Neuronal stem cell (in vitro differentiated cells): ENCODE results near the gene NHEJ1.

Source experiments
- DNase-seq: peaks from one replicate; pipeline ENCODE4 v3.0.0-alpha.2; 2013; ENCODE audit warnings: low spot score
- H2AFZ ChIP-seq: one replicate; pipeline ENCODE4 v1.6.1; 2013; ENCODE audit warnings: mild to moderate bottlenecking, low read length, inconsistent platforms
- H2AK5ac ChIP-seq: 2 replicates; pipeline ENCODE4 v1.6.1; 2013; ENCODE audit warnings: low read depth, mild to moderate bottlenecking, inconsistent platforms, low read length, moderate library complexity, mixed read lengths
- H2BK120ac ChIP-seq: 2 replicates; pipeline ENCODE4 v1.6.1; 2013; ENCODE audit warnings: low read depth, mild to moderate bottlenecking, inconsistent platforms, low read length, moderate library complexity, mixed read lengths
- H2BK12ac ChIP-seq: one replicate; pipeline ENCODE4 v1.6.1; 2013; ENCODE audit warnings: low read length, inconsistent platforms
- H2BK15ac ChIP-seq: 2 replicates; pipeline ENCODE4 v1.6.1; 2013; ENCODE audit warnings: mild to moderate bottlenecking, low read length, inconsistent platforms, mixed read lengths
- H2BK5ac ChIP-seq: one replicate; pipeline ENCODE4 v1.6.1; 2013; ENCODE audit warnings: inconsistent platforms, mild to moderate bottlenecking, low read length, moderate library complexity
- H3K14ac ChIP-seq: one replicate; pipeline ENCODE4 v1.6.1; 2013; ENCODE audit warnings: low read length, inconsistent platforms
- H3K18ac ChIP-seq: 2 replicates; pipeline ENCODE4 v1.6.1; 2013; ENCODE audit warnings: low read length, inconsistent platforms
- H3K23ac ChIP-seq: 2 replicates; pipeline ENCODE4 v1.6.1; 2013; ENCODE audit warnings: low read depth, mild to moderate bottlenecking, mixed read lengths, low read length, inconsistent platforms; ENCODE audit not compliant: poor library complexity
- H3K27ac ChIP-seq: replicated peaks from 3 replicates; pipeline ENCODE4 v1.5.1; 2013; ENCODE audit warnings: low read length, inconsistent platforms
- H3K27me3 ChIP-seq, 3 experiments: 2 replicates each; pipeline ENCODE4 v1.6.1; 2013; ENCODE audit warnings: low read length in 3 of 3, mild to moderate bottlenecking in 2 of 3, inconsistent platforms in 1 of 3, low read depth in 1 of 3, mixed read lengths in 1 of 3, moderate library complexity in 1 of 3; ENCODE audit not compliant: control insufficient read depth in 3 of 3, insufficient read depth in 3 of 3
- H3K36me3 ChIP-seq, 2 donors: replicated peaks in 1 of 2; 2 replicates each; pipeline ENCODE4 v1.6.1; 2013; ENCODE audit warnings: low read length in 2 of 2; ENCODE audit not compliant: control insufficient read depth in 2 of 2, insufficient read depth in 2 of 2
- H3K4ac ChIP-seq: 2 replicates; pipeline ENCODE4 v1.6.1; 2013; ENCODE audit warnings: inconsistent platforms, mild to moderate bottlenecking, low read length, moderate library complexity
- H3K4me1 ChIP-seq, 2 donors: 1 replicate in 1 of 2; 2 replicates in 1 of 2; pipeline ENCODE4 v1.6.1; 2013; ENCODE audit warnings: low read length in 2 of 2, low read depth in 1 of 2; ENCODE audit not compliant: control insufficient read depth in 2 of 2, insufficient read depth in 1 of 2
- H3K4me2 ChIP-seq: one replicate; pipeline ENCODE4 v1.6.1; 2013; ENCODE audit warnings: mild to moderate bottlenecking, low read length, inconsistent platforms; ENCODE audit not compliant: insufficient read depth, poor library complexity, severe bottlenecking
- H3K4me3 ChIP-seq, 2 donors: 2 replicates each; pipeline ENCODE4 v1.5.1; 2013; ENCODE audit warnings: low read length in 2 of 2, mild to moderate bottlenecking in 2 of 2, inconsistent platforms in 1 of 2, moderate library complexity in 1 of 2
- H3K79me1 ChIP-seq: one replicate; pipeline ENCODE4 v1.6.1; 2013; ENCODE audit warnings: low read depth, mild to moderate bottlenecking, inconsistent platforms, low read length, moderate library complexity
- H3K9ac ChIP-seq: one replicate; pipeline ENCODE4 v1.6.1; 2013; ENCODE audit warnings: mild to moderate bottlenecking, low read depth, low read length, inconsistent platforms; ENCODE audit not compliant: poor library complexity
- H3K9me3 ChIP-seq, 2 donors: replicated peaks in 1 of 2; 2 replicates each; pipeline versions ENCODE3 to v1.6.1; 2013; ENCODE audit warnings: low read length in 2 of 2, mild to moderate bottlenecking in 2 of 2, inconsistent platforms in 1 of 2, low read depth in 1 of 2, mixed read lengths in 1 of 2, moderate library complexity in 1 of 2; ENCODE audit not compliant: control insufficient read depth in 2 of 2, insufficient read depth in 1 of 2
- H4K8ac ChIP-seq: one replicate; pipeline ENCODE4 v1.6.1; 2013; ENCODE audit warnings: low read depth, mild to moderate bottlenecking, inconsistent platforms, low read length, moderate library complexity
- H4K91ac ChIP-seq: one replicate; pipeline ENCODE4 v1.6.1; 2013; ENCODE audit warnings: low read length, low read depth, mild to moderate bottlenecking, inconsistent platforms; ENCODE audit not compliant: poor library complexity
- WGBS, 2 donors: extraction: QIAGEN DNeasy Blood & Tissue Kit; methylation state at CpG; one replicate each; pipeline ENCODE4 v1.1.7; 2013; ENCODE audit warnings: missing lambda C conversion rate in 2 of 2, mixed read lengths in 1 of 2; ENCODE audit not compliant: insufficient read length in 2 of 2, insufficient replicate concordance in 1 of 2; ENCODE audit errors: extremely low coverage in 2 of 2; 5-methylcytosine and 5-hydroxymethylcytosine counted together

The NHEJ1 gene

DNA sequence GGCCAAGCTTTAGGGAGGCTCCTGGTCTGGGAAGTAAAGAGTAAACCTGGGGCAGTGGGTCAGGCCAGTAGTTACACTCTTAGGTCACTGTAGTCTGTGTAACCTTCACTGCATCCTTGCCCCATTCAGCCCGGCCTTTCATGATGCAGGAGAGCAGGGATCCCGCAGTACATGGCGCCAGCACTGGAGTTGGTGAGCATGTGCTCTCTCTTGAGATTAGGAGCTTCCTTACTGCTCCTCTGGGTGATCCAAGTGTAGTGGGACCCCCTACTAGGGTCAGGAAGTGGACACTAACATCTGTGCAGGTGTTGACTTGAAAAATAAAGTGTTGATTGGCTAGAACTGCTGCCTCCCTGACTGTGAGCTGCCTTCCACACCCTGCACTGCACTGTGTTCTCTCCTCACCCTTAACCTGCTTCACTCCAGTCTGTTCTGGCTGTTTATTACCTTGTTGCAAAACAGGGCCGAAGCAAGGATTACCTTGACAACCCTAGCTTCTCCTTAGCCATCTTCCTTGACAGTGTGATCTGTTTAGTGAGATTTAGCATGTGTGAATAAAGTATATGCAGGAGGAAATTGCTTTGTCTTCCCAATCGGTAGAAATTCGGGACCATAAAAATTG, 22.6 kb upstream of the NHEJ1 start:
- Histone ChIP-seq H3K14ac (no peak overlapping the region), H3K23ac (no peak overlapping the region), H2BK120ac (no peak overlapping the region), H4K8ac (no peak overlapping the region), H4K91ac (no peak overlapping the region), H3K79me1 (peaks cover 1% of the 10 kb centered on the region), H3K18ac (no peak overlapping the region), H2AK5ac (no peak overlapping the region), H3K9ac (no peak overlapping the region), H3K27ac (no peak overlapping the region), H3K4me2 (no peak overlapping the region), H3K4ac (no peak overlapping the region), H2BK15ac (no peak overlapping the region), H3K4me1 (peaks cover 5 to 6% of the 10 kb centered on the region in 2 donors), H3K27me3 (no peaks in the 10 kb centered on the region), H3K36me3 (peaks cover 33 to 52% of the 10 kb centered on the region in 2 donors), H2BK5ac (no peak overlapping the region), H2AFZ (no peak overlapping the region), H3K9me3 (no peaks in the 10 kb centered on the region), H2BK12ac (no peak overlapping the region), H3K4me3 (no peak overlapping the region)
- DNase-seq, result no peak
- no CpG with 5 or more reads among the region's 6 CpGs for WGBS, 2 donors

DNA sequence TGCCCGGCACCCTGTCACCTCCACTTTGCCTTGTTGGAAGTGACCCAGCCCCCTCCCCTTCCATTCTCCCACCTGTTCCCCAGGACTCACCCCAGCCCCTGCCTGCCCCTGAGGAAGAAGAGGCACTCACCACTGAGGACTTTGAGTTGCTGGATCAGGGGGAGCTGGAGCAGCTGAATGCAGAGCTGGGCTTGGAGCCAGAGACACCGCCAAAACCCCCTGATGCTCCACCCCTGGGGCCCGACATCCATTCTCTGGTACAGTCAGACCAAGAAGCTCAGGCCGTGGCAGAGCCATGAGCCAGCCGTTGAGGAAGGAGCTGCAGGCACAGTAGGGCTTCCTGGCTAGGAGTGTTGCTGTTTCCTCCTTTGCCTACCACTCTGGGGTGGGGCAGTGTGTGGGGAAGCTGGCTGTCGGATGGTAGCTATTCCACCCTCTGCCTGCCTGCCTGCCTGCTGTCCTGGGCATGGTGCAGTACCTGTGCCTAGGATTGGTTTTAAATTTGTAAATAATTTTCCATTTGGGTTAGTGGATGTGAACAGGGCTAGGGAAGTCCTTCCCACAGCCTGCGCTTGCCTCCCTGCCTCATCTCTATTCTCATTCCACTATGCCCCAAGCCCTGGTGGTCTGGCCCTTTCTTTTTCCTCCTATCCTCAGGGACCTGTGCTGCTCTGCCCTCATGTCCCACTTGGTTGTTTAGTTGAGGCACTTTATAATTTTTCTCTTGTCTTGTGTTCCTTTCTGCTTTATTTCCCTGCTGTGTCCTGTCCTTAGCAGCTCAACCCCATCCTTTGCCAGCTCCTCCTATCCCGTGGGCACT, 21.9 kb upstream of the NHEJ1 start:
- Histone ChIP-seq H2AK5ac (no peak overlapping the region), H2BK120ac (no peak overlapping the region), H2BK15ac (no peak overlapping the region), H4K8ac (no peak overlapping the region), H3K14ac (no peak overlapping the region), H3K4ac (no peak overlapping the region), H3K4me3 (no peak overlapping the region), H3K79me1 (peaks cover 2% of the 10 kb centered on the region), H3K9me3 (no peaks in the 10 kb centered on the region), H3K4me2 (no peak overlapping the region), H3K23ac (no peak overlapping the region), H3K18ac (no peak overlapping the region), H3K27ac (no peak overlapping the region), H3K9ac (no peak overlapping the region), H3K4me1 (peaks cover 5 to 6% of the 10 kb centered on the region in 2 donors), H3K27me3 (no peaks in the 10 kb centered on the region), H2BK5ac (no peak overlapping the region), H4K91ac (no peak overlapping the region), H2BK12ac (no peak overlapping the region), H3K36me3 (peaks cover 33 to 52% of the 10 kb centered on the region in 2 donors), H2AFZ (no peak overlapping the region)
- no CpG with 5 or more reads among the region's 8 CpGs for WGBS, 2 donors
- no peak for DNase-seq

DNA sequence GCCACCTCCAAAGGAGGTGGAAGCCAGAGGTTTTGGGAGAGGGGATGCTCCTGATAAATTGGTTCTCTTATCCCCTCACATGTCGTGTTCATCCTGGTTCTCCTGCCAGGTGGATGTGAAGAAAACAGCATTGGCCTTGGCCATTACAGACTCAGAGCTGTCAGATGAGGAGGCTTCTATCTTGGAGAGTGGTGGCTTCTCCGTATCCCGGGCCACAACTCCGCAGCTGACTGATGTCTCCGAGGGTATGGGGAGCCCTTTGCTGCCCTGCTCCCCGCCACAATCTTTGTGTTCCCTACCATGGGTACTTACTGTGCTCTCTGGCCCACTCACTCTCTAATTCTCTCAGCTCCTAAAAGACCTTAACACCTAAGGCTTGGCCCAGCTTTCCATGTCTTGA, 20.9 kb upstream of the NHEJ1 start:
- Histone ChIP-seq H2AFZ (no peak overlapping the region), H2BK5ac (peak overlapping the region; percentile 26), H3K9ac (no peak overlapping the region), H3K4me2 (no peak overlapping the region), H4K91ac (no peak overlapping the region), H3K14ac (no peak overlapping the region), H2AK5ac (no peak overlapping the region), H3K36me3 (peaks cover 33 to 52% of the 10 kb centered on the region in 2 donors), H3K18ac (no peak overlapping the region), H3K9me3 (no peaks in the 10 kb centered on the region), H3K4ac (no peak overlapping the region), H3K27me3 (no peaks in the 10 kb centered on the region), H3K79me1 (peaks cover 2% of the 10 kb centered on the region), H4K8ac (no peak overlapping the region), H2BK15ac (no peak overlapping the region), H3K4me1 (peaks cover 5 to 6% of the 10 kb centered on the region in 2 donors), H2BK120ac (no peak overlapping the region), H3K23ac (no peak overlapping the region), H3K27ac (no peak overlapping the region), H2BK12ac (no peak overlapping the region), H3K4me3 (no peak overlapping the region)
- DNase-seq, result no peak
- WGBS, 2 donors, result no CpG with 5 or more reads among the region's 6 CpGs

DNA sequence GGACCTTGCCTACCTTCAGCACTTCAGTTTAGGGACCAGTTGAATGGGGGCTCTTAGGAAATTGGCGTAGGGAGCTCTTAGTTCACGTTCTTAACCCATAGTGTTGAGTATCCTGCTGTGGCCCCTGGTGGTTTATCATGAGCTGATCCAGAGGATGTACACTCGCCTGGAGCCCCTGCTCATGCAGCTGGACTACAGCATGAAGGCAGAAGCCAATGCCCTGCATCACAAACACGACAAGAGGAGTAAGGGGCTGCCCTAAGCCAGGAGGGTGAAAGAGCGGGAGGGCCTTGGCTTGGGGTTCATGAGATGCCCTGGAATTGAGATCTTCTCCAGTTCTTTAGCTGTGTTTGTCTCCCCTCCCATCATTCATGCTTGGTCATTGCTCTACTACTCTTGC, 20.3 kb upstream of the NHEJ1 start:
- no peak overlapping the region for H4K91ac ChIP-seq
- WGBS, 2 donors, result no CpG with 5 or more reads among the region's 5 CpGs
- H2BK12ac ChIP-seq, result no peak overlapping the region
- H3K4ac ChIP-seq, result no peak overlapping the region
- peak overlapping the region; percentile 61 for H3K23ac ChIP-seq
- H3K79me1 ChIP-seq, result peaks cover 5% of the 10 kb centered on the region
- H3K14ac ChIP-seq, result no peak overlapping the region
- H2AK5ac ChIP-seq, result no peak overlapping the region
- H2BK120ac ChIP-seq, result no peak overlapping the region
- no peak overlapping the region for H3K27ac ChIP-seq
- peaks cover 7 to 8% of the 10 kb centered on the region in 2 donors for H3K4me1 ChIP-seq
- H2BK15ac ChIP-seq, result no peak overlapping the region
- no peak overlapping the region for H2AFZ ChIP-seq
- H3K9me3 ChIP-seq, result no peaks in the 10 kb centered on the region
- no peaks in the 10 kb centered on the region for H3K27me3 ChIP-seq
- H2BK5ac ChIP-seq, result peak overlapping the region; percentile 26
- no peak for DNase-seq
- H4K8ac ChIP-seq, result no peak overlapping the region
- H3K4me2 ChIP-seq, result no peak overlapping the region
- no peak overlapping the region for H3K4me3 ChIP-seq
- H3K18ac ChIP-seq, result no peak overlapping the region
- peaks cover 33 to 52% of the 10 kb centered on the region in 2 donors for H3K36me3 ChIP-seq
- no peak overlapping the region for H3K9ac ChIP-seq
